ENCODE measurements around the gene SYCP3.

The SYCP3 gene

DNA sequence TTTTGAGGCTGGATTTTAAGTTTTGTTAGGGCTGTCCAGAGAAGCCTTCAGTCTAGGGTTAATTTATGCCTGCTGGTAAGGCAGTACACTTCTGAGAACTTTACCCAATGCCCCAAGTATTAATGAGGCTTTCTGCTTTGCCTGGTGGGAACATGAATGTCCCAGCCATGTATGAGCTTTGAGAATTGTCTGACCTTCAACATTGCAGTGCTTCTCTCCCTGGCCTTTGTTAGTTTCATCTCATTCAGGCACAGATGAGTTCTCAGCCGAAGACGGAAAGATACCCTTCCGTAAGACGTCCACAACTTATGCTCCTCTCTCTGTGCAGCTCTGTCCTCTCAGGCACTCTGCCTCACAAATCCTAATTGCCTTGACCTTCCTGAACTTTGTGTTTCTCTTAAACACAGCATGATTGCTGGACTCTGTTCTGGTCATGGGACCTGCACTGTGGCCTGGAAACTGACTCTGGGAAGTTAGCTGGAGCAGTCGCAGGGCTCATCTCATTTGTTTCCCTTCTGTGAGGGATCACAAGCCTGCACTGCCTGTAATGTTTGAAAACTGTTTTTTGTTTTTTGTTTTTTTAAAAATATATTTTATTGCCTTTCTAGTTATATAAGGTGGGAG, 26.1 kb downstream of the SYCP3 start:
- Histone ChIP-seq H3K36me3 (ENCODE audit: insufficient read depth, low read length) (no peaks in the 10 kb centered on the region), H3K4me1 (ENCODE audit: insufficient read depth, low read length) (no peaks in the 10 kb centered on the region), H3K27ac (ENCODE audit: low read depth, low read length) (no peak overlapping the region), H3K27me3 (ENCODE audit: insufficient read depth, low read length) (no peaks in the 10 kb centered on the region), H3K9me3 (ENCODE audit: insufficient read depth, low read depth, low read length) (no peaks in the 10 kb centered on the region), H3K4me3 (ENCODE audit: low read length) (no peak overlapping the region), H3K9ac (ENCODE audit: low read depth, low read length) (no peak overlapping the region)
- WGBS, result 93% methylated on average over 5 of the region's 5 CpGs

GRCh38 chr12:101710288-101710687, 29.0 kb downstream of the SYCP3 start:
- H3K27ac ChIP-seq (ENCODE audit: low read depth, low read length), result no peak overlapping the region
- H3K4me1 ChIP-seq (ENCODE audit: insufficient read depth, low read length), result no peaks in the 10 kb centered on the region
- H3K9me3 ChIP-seq (ENCODE audit: insufficient read depth, low read depth, low read length), result no peaks in the 10 kb centered on the region
- WGBS, result 99% methylated on average over 4 of the region's 4 CpGs
- H3K9ac ChIP-seq (ENCODE audit: low read depth, low read length), result no peak overlapping the region
- no peaks in the 10 kb centered on the region for H3K36me3 ChIP-seq (ENCODE audit: insufficient read depth, low read length)
- H3K4me3 ChIP-seq (ENCODE audit: low read length), result no peak overlapping the region
- no peaks in the 10 kb centered on the region for H3K27me3 ChIP-seq (ENCODE audit: insufficient read depth, low read length)

DNA sequence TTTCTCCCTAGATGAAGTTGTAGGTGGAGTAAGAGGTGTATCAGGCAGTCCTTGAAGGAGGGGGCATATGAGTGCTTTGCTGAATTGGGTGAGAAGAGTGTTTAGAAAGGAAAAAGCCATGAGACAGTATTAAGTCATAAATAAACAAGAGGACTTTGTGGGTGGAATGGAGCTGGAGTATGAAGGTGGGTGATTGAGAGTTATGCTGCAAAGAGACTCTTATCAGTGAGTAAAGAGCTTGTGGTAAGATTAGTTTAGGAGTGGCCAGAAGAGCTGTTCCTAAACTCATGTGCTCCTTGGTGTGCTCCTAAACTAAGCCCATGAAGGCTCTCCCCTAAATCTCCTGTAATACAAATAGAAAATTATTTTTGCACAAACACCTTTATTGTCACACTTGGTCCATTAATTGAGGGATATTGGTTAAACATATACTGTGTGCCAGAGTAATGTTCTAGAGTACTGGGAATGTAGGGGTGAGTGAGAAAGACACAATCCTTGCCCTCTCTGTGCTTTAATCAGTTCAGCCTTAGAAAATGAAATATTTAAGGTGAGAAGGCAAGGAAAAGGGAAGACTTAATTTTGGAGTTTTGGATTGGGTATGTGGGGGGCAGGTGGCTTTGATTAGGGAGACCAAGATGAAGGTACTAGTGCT, 32.0 kb downstream of the SYCP3 start:
- no peaks in the 10 kb centered on the region for H3K4me1 ChIP-seq (ENCODE audit: insufficient read depth, low read length)
- no peak overlapping the region for H3K9ac ChIP-seq (ENCODE audit: low read depth, low read length)
- H3K27me3 ChIP-seq (ENCODE audit: insufficient read depth, low read length), result no peaks in the 10 kb centered on the region
- no peak overlapping the region for H3K4me3 ChIP-seq (ENCODE audit: low read length)
- H3K27ac ChIP-seq (ENCODE audit: low read depth, low read length), result no peak overlapping the region
- H3K36me3 ChIP-seq (ENCODE audit: insufficient read depth, low read length), result no peaks in the 10 kb centered on the region
- no peaks in the 10 kb centered on the region for H3K9me3 ChIP-seq (ENCODE audit: insufficient read depth, low read depth, low read length)

GRCh38 chr12:101706403-101706802, 32.9 kb downstream of the SYCP3 start:
- H3K27ac ChIP-seq (ENCODE audit: low read depth, low read length), result no peak overlapping the region
- no peak overlapping the region for H3K4me3 ChIP-seq (ENCODE audit: low read length)
- no peaks in the 10 kb centered on the region for H3K27me3 ChIP-seq (ENCODE audit: insufficient read depth, low read length)
- H3K36me3 ChIP-seq (ENCODE audit: insufficient read depth, low read length), result no peaks in the 10 kb centered on the region
- H3K9ac ChIP-seq (ENCODE audit: low read depth, low read length), result no peak overlapping the region
- WGBS, result 94% methylated on average over 1 of the region's 1 CpG
- no peaks in the 10 kb centered on the region for H3K4me1 ChIP-seq (ENCODE audit: insufficient read depth, low read length)
- H3K9me3 ChIP-seq (ENCODE audit: insufficient read depth, low read depth, low read length), result no peaks in the 10 kb centered on the region

DNA sequence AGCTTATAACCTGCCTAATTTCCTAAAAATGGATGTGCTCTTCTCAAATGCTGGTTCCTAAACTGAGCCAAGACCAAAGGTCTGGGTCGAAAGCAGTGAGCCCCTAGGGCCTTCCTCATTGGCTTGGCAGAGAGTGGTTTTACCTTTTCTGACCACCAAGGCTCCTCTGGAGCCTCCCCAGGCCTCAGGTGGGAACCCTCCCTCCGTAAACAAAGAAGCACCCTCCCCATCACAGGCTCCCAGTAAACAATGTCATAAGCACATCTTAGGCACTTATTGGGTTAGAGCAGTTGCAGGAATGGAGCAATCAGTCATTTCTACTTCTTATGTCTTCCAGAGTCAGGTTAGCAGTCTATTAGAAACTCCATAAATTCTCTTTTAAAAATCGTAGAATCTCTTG, 35.8 kb downstream of the SYCP3 start:
- no peak overlapping the region for H3K27ac ChIP-seq (ENCODE audit: low read depth, low read length)
- 82% methylated on average over 3 of the region's 3 CpGs for WGBS
- H3K27me3 ChIP-seq (ENCODE audit: insufficient read depth, low read length), result peaks cover 3% of the 10 kb centered on the region; the same call in 1 of the 2 replicates
- H3K4me3 ChIP-seq (ENCODE audit: low read length), result no peak overlapping the region
- H3K9ac ChIP-seq (ENCODE audit: low read depth, low read length), result no peak overlapping the region
- H3K4me1 ChIP-seq (ENCODE audit: insufficient read depth, low read length), result peaks cover 3% of the 10 kb centered on the region; the same call in 1 of the 2 replicates
- no peaks in the 10 kb centered on the region for H3K36me3 ChIP-seq (ENCODE audit: insufficient read depth, low read length)
- no peaks in the 10 kb centered on the region for H3K9me3 ChIP-seq (ENCODE audit: insufficient read depth, low read depth, low read length)

DNA sequence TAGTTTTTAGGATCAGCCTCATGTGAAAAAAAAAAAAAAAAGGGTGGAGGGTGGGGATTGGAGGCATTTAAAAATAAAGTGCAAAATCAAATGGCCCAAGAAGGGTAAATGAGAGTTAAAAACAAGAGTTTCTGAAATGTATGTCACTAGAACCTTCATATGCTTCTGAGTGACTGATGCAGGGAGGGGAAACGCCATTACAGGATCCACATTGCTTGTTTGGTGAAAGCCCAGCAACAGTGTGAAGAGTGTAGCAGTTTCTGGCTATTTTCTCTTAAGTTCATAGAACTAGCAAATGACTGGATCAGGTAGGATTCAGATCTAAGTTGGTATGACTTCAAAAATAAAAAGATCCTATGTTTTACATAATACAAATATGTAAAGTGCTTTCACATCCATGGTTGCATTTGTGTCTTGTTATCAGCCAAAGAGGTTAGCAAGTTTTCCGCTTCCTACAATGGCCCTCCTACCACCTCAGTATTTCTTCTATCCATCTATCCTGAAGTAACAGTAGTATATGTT, 38.9 kb downstream of the SYCP3 start:
- Histone ChIP-seq H3K36me3 (ENCODE audit: insufficient read depth, low read length) (no peaks in the 10 kb centered on the region), H3K27me3 (ENCODE audit: insufficient read depth, low read length) (peaks cover 31% of the 10 kb centered on the region), H3K27ac (ENCODE audit: low read depth, low read length) (no peak overlapping the region), H3K4me3 (ENCODE audit: low read length) (no peak overlapping the region), H3K9ac (ENCODE audit: low read depth, low read length) (no peak overlapping the region), H3K4me1 (ENCODE audit: insufficient read depth, low read length) (peaks cover 4% of the 10 kb centered on the region; the same call in 1 of the 2 replicates), H3K9me3 (ENCODE audit: insufficient read depth, low read depth, low read length) (no peaks in the 10 kb centered on the region)
- 85% methylated on average over 1 of the region's 2 CpGs for WGBS

DNA sequence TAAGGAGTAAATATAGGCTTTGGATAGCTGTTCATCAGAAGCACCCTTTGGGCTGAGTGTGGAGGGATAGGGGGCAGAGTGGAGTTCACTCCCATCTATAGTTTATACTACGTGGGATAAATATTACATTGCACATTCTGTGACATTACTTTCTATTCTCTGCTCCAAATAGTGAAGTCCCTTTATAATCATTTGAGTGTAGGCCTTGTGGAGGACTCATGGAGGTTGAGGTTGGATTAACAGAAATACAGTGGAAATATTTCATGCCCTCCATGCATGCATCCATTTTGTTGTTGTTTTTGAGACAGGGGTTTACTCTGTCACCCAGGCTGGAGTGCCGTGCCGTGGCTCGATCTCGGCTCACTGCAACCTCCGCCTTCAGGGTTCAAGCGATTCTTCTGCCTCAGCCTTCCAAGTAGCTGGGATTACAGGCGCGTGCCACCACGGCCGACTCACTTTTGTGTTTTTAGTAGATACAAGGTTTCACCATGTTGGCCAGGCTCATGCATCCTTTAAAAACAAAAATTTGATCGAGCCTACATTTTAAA, 40.4 kb downstream of the SYCP3 start:
- peak overlapping the region; percentile 88; the same call in 1 of the 2 replicates for H3K9ac ChIP-seq (ENCODE audit: low read depth, low read length)
- no peaks in the 10 kb centered on the region for H3K36me3 ChIP-seq (ENCODE audit: insufficient read depth, low read length)
- H3K9me3 ChIP-seq (ENCODE audit: insufficient read depth, low read depth, low read length), result no peaks in the 10 kb centered on the region
- H3K27ac ChIP-seq (ENCODE audit: low read depth, low read length), result no peak overlapping the region
- H3K27me3 ChIP-seq (ENCODE audit: insufficient read depth, low read length), result peaks cover 35% of the 10 kb centered on the region
- H3K4me1 ChIP-seq (ENCODE audit: insufficient read depth, low read length), result peaks cover 4% of the 10 kb centered on the region; the same call in 1 of the 2 replicates
- 82% methylated on average over 10 of the region's 12 CpGs for WGBS
- H3K4me3 ChIP-seq (ENCODE audit: low read length), result peak overlapping the region; percentile 86

- Histone ChIP-seq H3K27me3 (ENCODE audit: insufficient read depth, low read length) (peaks cover 35% of the 10 kb centered on the region), H3K4me3 (ENCODE audit: low read length) (peak overlapping the region; percentile 86), H3K9ac (ENCODE audit: low read depth, low read length) (peak overlapping the region; percentile 88), H3K4me1 (ENCODE audit: insufficient read depth, low read length) (peaks cover 4% of the 10 kb centered on the region; the same call in 1 of the 2 replicates), H3K27ac (ENCODE audit: low read depth, low read length) (no peak overlapping the region), H3K9me3 (ENCODE audit: insufficient read depth, low read depth, low read length) (no peaks in the 10 kb centered on the region), H3K36me3 (ENCODE audit: insufficient read depth, low read length) (no peaks in the 10 kb centered on the region)
- WGBS, result under 1% methylated on average over 67 of the region's 67 CpGs
Observed at GRCh38 chr12:101697930-101698799, 41.1 kb downstream of the SYCP3 start.

DNA sequence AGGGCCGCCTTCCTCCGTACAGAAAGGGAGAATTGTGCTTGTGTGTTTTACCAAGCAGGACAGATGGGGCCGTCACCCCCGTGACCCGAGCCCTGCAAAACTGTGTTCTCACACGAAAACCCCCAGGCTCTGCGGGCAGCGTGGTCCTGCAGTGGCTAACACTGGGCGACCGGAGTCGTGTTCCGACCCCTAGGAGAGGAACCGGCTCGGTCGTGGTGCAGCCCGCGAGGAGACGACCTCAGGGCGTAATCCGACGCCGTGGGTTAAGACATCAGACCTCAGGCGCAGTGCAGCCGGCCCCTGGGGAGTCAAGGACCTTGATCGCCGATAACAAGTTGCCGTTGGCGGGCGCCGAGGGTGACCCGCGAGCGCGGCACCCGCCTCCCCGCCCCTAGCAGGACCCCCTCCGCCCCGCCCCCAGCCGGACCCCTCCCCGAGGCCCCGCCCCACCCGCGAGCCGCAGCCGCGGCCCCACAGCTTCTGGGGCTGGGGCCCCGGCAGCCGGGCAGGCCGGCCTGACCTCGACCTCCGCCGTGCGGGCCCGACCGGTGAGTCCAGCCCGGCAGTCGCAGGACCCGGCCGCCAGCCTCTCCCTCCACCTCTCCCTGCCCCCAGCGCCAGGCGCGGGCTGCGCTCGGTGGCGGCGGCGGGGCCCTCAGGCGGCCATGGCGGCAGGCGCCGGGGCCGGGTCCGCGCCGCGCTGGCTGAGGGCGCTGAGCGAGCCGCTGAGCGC, 41.9 kb downstream of the SYCP3 start, which contains the start of gene CHPT1:
Gene CHPT1, plus strand, starts transcription at position 444 of the 733 bp plus-strand sequence. Its CDS starts 222 bp downstream, at position 666.
- WGBS, result under 1% methylated on average over 80 of the region's 80 CpGs
- Histone ChIP-seq H3K9ac (ENCODE audit: low read depth, low read length) (peak within 1 kb of the TSS; percentile 88), H3K36me3 (ENCODE audit: insufficient read depth, low read length) (no peaks in the 10 kb centered on the region), H3K4me1 (ENCODE audit: insufficient read depth, low read length) (peaks cover 4% of the 10 kb centered on the region; the same call in 1 of the 2 replicates), H3K27ac (ENCODE audit: low read depth, low read length) (no peak within 1 kb of the TSS), H3K9me3 (ENCODE audit: insufficient read depth, low read depth, low read length) (no peaks in the 10 kb centered on the region), H3K27me3 (ENCODE audit: insufficient read depth, low read length) (peaks cover 35% of the 10 kb centered on the region), H3K4me3 (ENCODE audit: low read length) (peak within 1 kb of the TSS; percentile 86)
